GM23338 (cell line): Measurements from ENCODE around the gene IL6. TPM values are rescaled to one million over a fixed set of nuclear protein-coding genes. Genes with fewer than 3 reads are reported as not detected.
"Not testable (repeated sequence)": the region's sequence is repeated elsewhere in the genome, so short reads cannot be mapped to it uniquely, and the experiment has no call there.

Experiments
- ATAC-seq: fragments of 200-7000 bp; cut with Tn5 transposase; 3 replicates; pipeline ENCODE4 v1.9.1; 2020
- DNase-seq: peaks from one replicate; pipeline ENCODE4 v3.0.0-alpha.2; 2015; ENCODE audit warnings: low spot score
- H2AFZ ChIP-seq: fragments of 200-600 bp; sonication (generic); 2 replicates; pipeline ENCODE4 v1.8.0; 2016; ENCODE audit warnings: antibody characterized with exemption, mild to moderate bottlenecking, moderate library complexity
- H3F3A ChIP-seq: fragments of 200-600 bp; sonication (generic); replicated peaks from 2 replicates; pipeline ENCODE4 v1.8.0; 2017; ENCODE audit warnings: antibody characterized with exemption, mixed run types, low read depth
- H3K27ac ChIP-seq: fragments of 200-600 bp; sonication (generic); 2 replicates; pipeline ENCODE4 v1.6.1; 2016; ENCODE audit warnings: low read depth
- H3K27me3 ChIP-seq: fragments of 200-600 bp; sonication (generic); 2 replicates; pipeline ENCODE4 v1.8.0; 2016; ENCODE audit warnings: mild to moderate bottlenecking, mixed run types, moderate library complexity; ENCODE audit not compliant: insufficient read depth
- H3K36me3 ChIP-seq: fragments of 200-600 bp; sonication (generic); 2 replicates; pipeline ENCODE4 v1.8.0; 2016; ENCODE audit warnings: mild to moderate bottlenecking; ENCODE audit not compliant: insufficient read depth
- H3K4me1 ChIP-seq: fragments of 200-600 bp; sonication (generic); 2 replicates; pipeline ENCODE4 v1.8.0; 2016; ENCODE audit warnings: mild to moderate bottlenecking, moderate library complexity; ENCODE audit not compliant: insufficient read depth
- H3K4me2 ChIP-seq: fragments of 200-600 bp; sonication (generic); 2 replicates; pipeline ENCODE4 v1.7.1; 2017; ENCODE audit warnings: mixed run types
- H3K4me3 ChIP-seq: fragments of 200-600 bp; sonication (generic); 2 replicates; pipeline ENCODE4 v1.6.1; 2016; ENCODE audit warnings: mixed run types
- H3K79me2 ChIP-seq: fragments of 200-600 bp; sonication (generic); replicated peaks from 2 replicates; pipeline ENCODE4 v1.8.0; 2017; ENCODE audit warnings: mild to moderate bottlenecking; ENCODE audit not compliant: insufficient read depth
- H3K9me2 ChIP-seq: fragments of 200-600 bp; sonication (generic); 2 replicates; pipeline ENCODE4 v1.8.0; 2017; ENCODE audit not compliant: insufficient read depth
- H4K20me1 ChIP-seq: fragments of 200-600 bp; sonication (generic); replicated peaks from 2 replicates; pipeline ENCODE4 v1.8.0; 2017; ENCODE audit warnings: mild to moderate bottlenecking; ENCODE audit not compliant: insufficient read depth
- H3K27ac Mint-ChIP-seq: 2 replicates; pipeline ENCODE4 v1.8.0; 2020; ENCODE audit warnings: inconsistent platforms, mild to moderate bottlenecking, moderate library complexity, mixed read lengths
- H3K27me3 Mint-ChIP-seq: 3 replicates; pipeline ENCODE4 v1.8.0; 2022; ENCODE audit warnings: low read depth, mild to moderate bottlenecking, moderate library complexity, mixed read lengths, inconsistent platforms; ENCODE audit not compliant: insufficient read depth, poor library complexity
- H3K36me3 Mint-ChIP-seq: 3 replicates; pipeline ENCODE4 v1.8.0; 2021; ENCODE audit warnings: low read depth, mild to moderate bottlenecking, inconsistent platforms, moderate library complexity, mixed read lengths
- H3K4me1 Mint-ChIP-seq: 3 replicates; pipeline ENCODE4 v1.8.0; 2020; ENCODE audit warnings: mild to moderate bottlenecking, inconsistent platforms, mixed read lengths
- H3K4me3 Mint-ChIP-seq: 3 replicates; pipeline ENCODE4 v1.8.0; 2021; ENCODE audit warnings: moderate library complexity, mild to moderate bottlenecking, inconsistent platforms, mixed read lengths
- H3K9me3 Mint-ChIP-seq: 3 replicates; pipeline ENCODE4 v1.8.0; 2020; ENCODE audit warnings: moderate library complexity, mild to moderate bottlenecking, inconsistent platforms, mixed read lengths
- CREB1 ChIP-seq: fragments of 250-450 bp; sonication (Bioruptor Pico); IDR thresholded peaks from 2 replicates; pipeline ENCODE4 v1.5.0; 2020; ENCODE audit warnings: low read depth, mild to moderate bottlenecking, moderate library complexity
- CTCF ChIP-seq, 2 experiments: fragments of 200-600 bp in 1 of 2; sonication (generic) in 1 of 2; conservative IDR thresholded peaks; 2 replicates each; pipeline versions ENCODE4 v1.5.1 to v1.6.1; 2016 to 2017; ENCODE audit warnings: antibody characterized with exemption in 2 of 2, low read depth in 2 of 2, mild to moderate bottlenecking in 2 of 2, moderate library complexity in 1 of 2
- EZH2 ChIP-seq: fragments of 200-600 bp; sonication (generic); IDR thresholded peaks from one replicate; pipeline ENCODE4 v1.8.0; 2017; ENCODE audit warnings: antibody characterized with exemption, mild to moderate bottlenecking, low read depth; ENCODE audit not compliant: unreplicated experiment
- EZH2phosphoT487 ChIP-seq: fragments of 200-600 bp; sonication (generic); IDR thresholded peaks from one replicate; pipeline ENCODE4 v1.8.1; 2018; ENCODE audit warnings: antibody characterized with exemption; ENCODE audit not compliant: unreplicated experiment
- NANOG ChIP-seq: IDR thresholded peaks from 2 replicates; pipeline ENCODE4 v1.6.1; 2016; ENCODE audit warnings: antibody characterized with exemption, borderline replicate concordance
- POLR2AphosphoS5 ChIP-seq: IDR thresholded peaks from 2 replicates; pipeline ENCODE4 v1.6.1; 2016; ENCODE audit warnings: antibody characterized with exemption, low read depth
- ZNF114 ChIP-seq: fragments of 250-450 bp; sonication (Bioruptor Pico); IDR thresholded peaks from 2 replicates; pipeline ENCODE4 v1.5.0; 2020; ENCODE audit warnings: mild to moderate bottlenecking, moderate library complexity
- ZNF331 ChIP-seq: fragments of 250-450 bp; sonication (Bioruptor Pico); IDR thresholded peaks from 2 replicates; pipeline ENCODE4 v1.5.0; 2020; ENCODE audit warnings: low read depth, mild to moderate bottlenecking, moderate library complexity
- ZNF462 ChIP-seq: fragments of 250-450 bp; sonication (Bioruptor Pico); IDR thresholded peaks from 2 replicates; pipeline ENCODE4 v1.5.0; 2020; ENCODE audit warnings: mild to moderate bottlenecking, moderate library complexity
- polyA plus RNA-seq: library from polyadenylated mRNA; unstranded; fragments of >200 nt; fragmentation: Nextera tagmentation; extraction: Ambion mirVana; gene quantifications from 2 replicates; pipeline ENCODE4 v1.2.1, GENCODE V29; 2016
- total RNA-seq: library from RNA; depleted of rRNA; stranded (reverse); fragments of >200 nt; shearing (Covaris generic); gene quantifications from 2 replicates; pipeline ENCODE4 v1.2.3, GENCODE V29; 2014
- TF ChIP-seq, protein P1 (sequence below): IDR thresholded peaks from one replicate; pipeline ENCODE4 v1.6.1; 2018; ENCODE audit warnings: antibody characterized with exemption; ENCODE audit not compliant: unreplicated experiment

The IL6 gene
- total and polyA plus RNA-seq, 2 experiments from 2014 or later = 1.6 TPM; not detected in 1

DNA sequence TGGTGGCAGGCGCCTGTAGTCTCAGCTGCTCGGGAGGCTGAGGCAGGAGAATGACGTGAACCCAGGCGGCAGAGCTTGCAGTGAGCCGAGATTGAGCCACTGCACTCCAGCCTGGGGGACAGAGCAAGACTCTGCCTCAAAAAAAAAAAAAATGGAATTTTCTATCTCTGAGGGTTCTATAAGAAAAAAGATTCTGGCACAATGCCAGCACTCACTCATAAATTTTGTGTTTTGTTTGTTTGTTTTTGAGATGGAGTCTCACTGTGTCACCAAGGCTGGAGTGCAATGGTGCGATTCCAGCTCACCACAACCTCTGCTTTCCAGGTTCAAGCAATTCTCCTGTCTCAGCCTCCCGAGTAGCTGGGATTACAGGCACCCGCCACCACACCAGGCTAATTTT, 38.1 kb upstream of the IL6 start:
- H3K4me1 ChIP-seq, H3K27ac ChIP-seq, H3K27me3 Mint-ChIP-seq, H3K79me2 ChIP-seq, H3F3A ChIP-seq, ATAC-seq, H4K20me1 ChIP-seq, H3K4me3 ChIP-seq, H3K4me1 Mint-ChIP-seq, H3K9me2 ChIP-seq, H3K36me3 Mint-ChIP-seq, H3K9me3 Mint-ChIP-seq, H3K4me3 Mint-ChIP-seq, H3K27ac Mint-ChIP-seq, H3K36me3 ChIP-seq, H3K27me3 ChIP-seq, DNase-seq, H3K4me2 ChIP-seq, H2AFZ ChIP-seq: not testable (repeated sequence)

GRCh38 chr7:22694597-22695207, 32.3 kb upstream of the IL6 start:
- DNase-seq = no peak
- Histone ChIP-seq H3K27me3 (no peaks in the 10 kb centered on the region), H3K4me1 (no peaks in the 10 kb centered on the region), H3K4me3 (no peak overlapping the region), H3K4me2 (no peak overlapping the region), H3K9me2 (no peaks in the 10 kb centered on the region; the same call in 1 of the 2 replicates), H3K27ac (no peak overlapping the region), H4K20me1 (no peaks in the 10 kb centered on the region), H2AFZ (no peak overlapping the region), H3K79me2 (no peaks in the 10 kb centered on the region), H3K36me3 (no peaks in the 10 kb centered on the region), H3F3A (no peaks in the 10 kb centered on the region)
- no peak overlapping the region for H3K4me3 Mint-ChIP-seq
- H3K4me1 Mint-ChIP-seq = peaks cover 4% of the 10 kb centered on the region; the same call in 2 of the 3 replicates
- H3K36me3 Mint-ChIP-seq = no peaks in the 10 kb centered on the region
- no peak overlapping the region for H3K27ac Mint-ChIP-seq
- H3K27me3 Mint-ChIP-seq = no peaks in the 10 kb centered on the region
- no peaks in the 10 kb centered on the region for H3K9me3 Mint-ChIP-seq
- no peak for ATAC-seq
- TF ChIP-seq POLR2AphosphoS5 (no peak), CTCF (conservative IDR thresholded peaks at IDR 0.05; ENCODE audit: low read depth in 2 of 2) (no peak), EZH2phosphoT487 (no peak), NANOG (no peak), ZNF331 (no peak), ZNF462 (no peak), EZH2 (no peak), ZNF114 (CRISPR knock-in tag) (no peak), CREB1 (CRISPR knock-in tag) (no peak)
- TF ChIP-seq, protein P1, sequence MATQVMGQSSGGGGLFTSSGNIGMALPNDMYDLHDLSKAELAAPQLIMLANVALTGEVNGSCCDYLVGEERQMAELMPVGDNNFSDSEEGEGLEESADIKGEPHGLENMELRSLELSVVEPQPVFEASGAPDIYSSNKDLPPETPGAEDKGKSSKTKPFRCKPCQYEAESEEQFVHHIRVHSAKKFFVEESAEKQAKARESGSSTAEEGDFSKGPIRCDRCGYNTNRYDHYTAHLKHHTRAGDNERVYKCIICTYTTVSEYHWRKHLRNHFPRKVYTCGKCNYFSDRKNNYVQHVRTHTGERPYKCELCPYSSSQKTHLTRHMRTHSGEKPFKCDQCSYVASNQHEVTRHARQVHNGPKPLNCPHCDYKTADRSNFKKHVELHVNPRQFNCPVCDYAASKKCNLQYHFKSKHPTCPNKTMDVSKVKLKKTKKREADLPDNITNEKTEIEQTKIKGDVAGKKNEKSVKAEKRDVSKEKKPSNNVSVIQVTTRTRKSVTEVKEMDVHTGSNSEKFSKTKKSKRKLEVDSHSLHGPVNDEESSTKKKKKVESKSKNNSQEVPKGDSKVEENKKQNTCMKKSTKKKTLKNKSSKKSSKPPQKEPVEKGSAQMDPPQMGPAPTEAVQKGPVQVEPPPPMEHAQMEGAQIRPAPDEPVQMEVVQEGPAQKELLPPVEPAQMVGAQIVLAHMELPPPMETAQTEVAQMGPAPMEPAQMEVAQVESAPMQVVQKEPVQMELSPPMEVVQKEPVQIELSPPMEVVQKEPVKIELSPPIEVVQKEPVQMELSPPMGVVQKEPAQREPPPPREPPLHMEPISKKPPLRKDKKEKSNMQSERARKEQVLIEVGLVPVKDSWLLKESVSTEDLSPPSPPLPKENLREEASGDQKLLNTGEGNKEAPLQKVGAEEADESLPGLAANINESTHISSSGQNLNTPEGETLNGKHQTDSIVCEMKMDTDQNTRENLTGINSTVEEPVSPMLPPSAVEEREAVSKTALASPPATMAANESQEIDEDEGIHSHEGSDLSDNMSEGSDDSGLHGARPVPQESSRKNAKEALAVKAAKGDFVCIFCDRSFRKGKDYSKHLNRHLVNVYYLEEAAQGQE = no peak
